ENCODE data around the gene AFG3L2. TPM values are rescaled to one million over a fixed set of nuclear protein-coding genes. Genes with fewer than 3 reads are reported as not detected.

The AFG3L2 gene
- total and polyA plus RNA-seq, 2 of the 13 experiments (the other 11 are each of a cell fraction or from before 2014, with no cell fraction given): 28.6 to 86.9 TPM

DNA sequence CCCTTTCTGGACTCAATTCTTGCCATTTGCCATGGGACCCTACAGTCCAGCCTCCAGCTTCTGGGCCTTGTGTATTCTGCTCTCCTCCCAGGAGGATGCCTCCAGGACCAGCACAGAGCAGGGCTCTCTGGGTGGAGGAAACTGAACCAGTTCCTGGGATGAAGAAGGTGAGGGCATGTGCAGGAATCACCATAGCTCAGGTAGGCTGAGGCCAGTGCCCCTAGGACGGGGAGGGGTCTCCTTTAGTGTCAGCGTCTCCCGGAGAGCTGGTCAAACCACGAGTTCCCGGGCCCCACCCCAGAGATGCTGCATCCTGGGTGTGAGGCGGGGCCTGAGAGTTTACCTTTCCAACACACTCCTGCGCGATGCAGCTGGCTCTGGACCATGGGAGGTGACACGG lies 24.9 kb upstream of the AFG3L2 start:
- ATAC-seq: peak; percentile 27; the same call in 2 of the 3 replicates
- in situ Hi-C loops (cut with HindIII; ENCODE audit: extremely low pct_ligation_motif_present, low pct_unique_long_range_greater_than_20kb): no loop called here
- H3K9ac ChIP-seq (ENCODE audit: insufficient read depth, low read depth, low read length): no peak overlapping the region
- BruUV-seq (replicated peaks): no TSS peak
- H3K4me1 ChIP-seq (ENCODE audit: insufficient read depth, low read length): peaks cover 73% of the 10 kb centered on the region
- WGBS (ENCODE audit: low lambda C conversion rate): 2% methylated on average over 6 of the region's 9 CpGs
- peaks cover 0 to 29% of the 10 kb centered on the region in 2 experiments; a peak in 2 of 5 replicates for H3K27me3 ChIP-seq (ENCODE audit: control insufficient read depth in 1 of 2, insufficient read depth in 2 of 2, low read length in 2 of 2)
- H2AFZ ChIP-seq (ENCODE audit: low read length): no peak overlapping the region
- intact Hi-C loops (cut with micrococcal nuclease; ENCODE audit: unreplicated experiment): no loop called here
- H3K9me3 ChIP-seq (ENCODE audit: low read length): no peaks in the 10 kb centered on the region
- no peak for TF ChIP-seq ZFP90 (CRISPR knock-in tag; IDR thresholded peaks at IDR 0.05; ENCODE audit: borderline replicate concordance)
- TF ChIP-seq, protein P1, sequence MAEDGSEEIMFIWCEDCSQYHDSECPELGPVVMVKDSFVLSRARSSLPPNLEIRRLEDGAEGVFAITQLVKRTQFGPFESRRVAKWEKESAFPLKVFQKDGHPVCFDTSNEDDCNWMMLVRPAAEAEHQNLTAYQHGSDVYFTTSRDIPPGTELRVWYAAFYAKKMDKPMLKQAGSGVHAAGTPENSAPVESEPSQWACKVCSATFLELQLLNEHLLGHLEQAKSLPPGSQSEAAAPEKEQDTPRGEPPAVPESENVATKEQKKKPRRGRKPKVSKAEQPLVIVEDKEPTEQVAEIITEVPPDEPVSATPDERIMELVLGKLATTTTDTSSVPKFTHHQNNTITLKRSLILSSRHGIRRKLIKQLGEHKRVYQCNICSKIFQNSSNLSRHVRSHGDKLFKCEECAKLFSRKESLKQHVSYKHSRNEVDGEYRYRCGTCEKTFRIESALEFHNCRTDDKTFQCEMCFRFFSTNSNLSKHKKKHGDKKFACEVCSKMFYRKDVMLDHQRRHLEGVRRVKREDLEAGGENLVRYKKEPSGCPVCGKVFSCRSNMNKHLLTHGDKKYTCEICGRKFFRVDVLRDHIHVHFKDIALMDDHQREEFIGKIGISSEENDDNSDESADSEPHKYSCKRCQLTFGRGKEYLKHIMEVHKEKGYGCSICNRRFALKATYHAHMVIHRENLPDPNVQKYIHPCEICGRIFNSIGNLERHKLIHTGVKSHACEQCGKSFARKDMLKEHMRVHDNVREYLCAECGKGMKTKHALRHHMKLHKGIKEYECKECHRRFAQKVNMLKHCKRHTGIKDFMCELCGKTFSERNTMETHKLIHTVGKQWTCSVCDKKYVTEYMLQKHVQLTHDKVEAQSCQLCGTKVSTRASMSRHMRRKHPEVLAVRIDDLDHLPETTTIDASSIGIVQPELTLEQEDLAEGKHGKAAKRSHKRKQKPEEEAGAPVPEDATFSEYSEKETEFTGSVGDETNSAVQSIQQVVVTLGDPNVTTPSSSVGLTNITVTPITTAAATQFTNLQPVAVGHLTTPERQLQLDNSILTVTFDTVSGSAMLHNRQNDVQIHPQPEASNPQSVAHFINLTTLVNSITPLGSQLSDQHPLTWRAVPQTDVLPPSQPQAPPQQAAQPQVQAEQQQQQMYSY (CRISPR knock-in tag; IDR thresholded peaks at IDR 0.05): no peak
- TF ChIP-seq ZNF562 (CRISPR knock-in tag; IDR thresholded peaks at IDR 0.05; ENCODE audit: borderline replicate concordance): no peak
- no peak for TF ChIP-seq GATAD1 (CRISPR knock-in tag; IDR thresholded peaks at IDR 0.05)
- no peak for TF ChIP-seq NCOR1 (IDR thresholded peaks at IDR 0.05; ENCODE audit: borderline replicate concordance, low read length)
- TF ChIP-seq, protein P2, sequence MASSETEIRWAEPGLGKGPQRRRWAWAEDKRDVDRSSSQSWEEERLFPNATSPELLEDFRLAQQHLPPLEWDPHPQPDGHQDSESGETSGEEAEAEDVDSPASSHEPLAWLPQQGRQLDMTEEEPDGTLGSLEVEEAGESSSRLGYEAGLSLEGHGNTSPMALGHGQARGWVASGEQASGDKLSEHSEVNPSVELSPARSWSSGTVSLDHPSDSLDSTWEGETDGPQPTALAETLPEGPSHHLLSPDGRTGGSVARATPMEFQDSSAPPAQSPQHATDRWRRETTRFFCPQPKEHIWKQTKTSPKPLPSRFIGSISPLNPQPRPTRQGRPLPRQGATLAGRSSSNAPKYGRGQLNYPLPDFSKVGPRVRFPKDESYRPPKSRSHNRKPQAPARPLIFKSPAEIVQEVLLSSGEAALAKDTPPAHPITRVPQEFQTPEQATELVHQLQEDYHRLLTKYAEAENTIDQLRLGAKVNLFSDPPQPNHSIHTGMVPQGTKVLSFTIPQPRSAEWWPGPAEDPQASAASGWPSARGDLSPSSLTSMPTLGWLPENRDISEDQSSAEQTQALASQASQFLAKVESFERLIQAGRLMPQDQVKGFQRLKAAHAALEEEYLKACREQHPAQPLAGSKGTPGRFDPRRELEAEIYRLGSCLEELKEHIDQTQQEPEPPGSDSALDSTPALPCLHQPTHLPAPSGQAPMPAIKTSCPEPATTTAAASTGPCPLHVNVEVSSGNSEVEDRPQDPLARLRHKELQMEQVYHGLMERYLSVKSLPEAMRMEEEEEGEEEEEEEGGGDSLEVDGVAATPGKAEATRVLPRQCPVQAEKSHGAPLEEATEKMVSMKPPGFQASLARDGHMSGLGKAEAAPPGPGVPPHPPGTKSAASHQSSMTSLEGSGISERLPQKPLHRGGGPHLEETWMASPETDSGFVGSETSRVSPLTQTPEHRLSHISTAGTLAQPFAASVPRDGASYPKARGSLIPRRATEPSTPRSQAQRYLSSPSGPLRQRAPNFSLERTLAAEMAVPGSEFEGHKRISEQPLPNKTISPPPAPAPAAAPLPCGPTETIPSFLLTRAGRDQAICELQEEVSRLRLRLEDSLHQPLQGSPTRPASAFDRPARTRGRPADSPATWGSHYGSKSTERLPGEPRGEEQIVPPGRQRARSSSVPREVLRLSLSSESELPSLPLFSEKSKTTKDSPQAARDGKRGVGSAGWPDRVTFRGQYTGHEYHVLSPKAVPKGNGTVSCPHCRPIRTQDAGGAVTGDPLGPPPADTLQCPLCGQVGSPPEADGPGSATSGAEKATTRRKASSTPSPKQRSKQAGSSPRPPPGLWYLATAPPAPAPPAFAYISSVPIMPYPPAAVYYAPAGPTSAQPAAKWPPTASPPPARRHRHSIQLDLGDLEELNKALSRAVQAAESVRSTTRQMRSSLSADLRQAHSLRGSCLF (CRISPR knock-in tag; IDR thresholded peaks at IDR 0.05; ENCODE audit: borderline replicate concordance): no peak
- no peak for TF ChIP-seq RFXAP (CRISPR knock-in tag; IDR thresholded peaks at IDR 0.05; ENCODE audit: borderline replicate concordance)
- TF ChIP-seq HNRNPK (IDR thresholded peaks at IDR 0.05; ENCODE audit: low read depth, low read length, poor library complexity, severe bottlenecking): no peak
- no peak for TF ChIP-seq HNRNPLL (IDR thresholded peaks at IDR 0.05; ENCODE audit: low read depth, low read length, poor library complexity, severe bottlenecking)
- no peak for TF ChIP-seq ZNF224 (CRISPR knock-in tag; IDR thresholded peaks at IDR 0.05)
- no peak for TF ChIP-seq ZFP41 (CRISPR knock-in tag; IDR thresholded peaks at IDR 0.05; ENCODE audit: borderline replicate concordance)
- no peak for TF ChIP-seq RFX5 (IDR thresholded peaks at IDR 0.05; ENCODE audit: low read depth, low read length)
- TF ChIP-seq FOXM1 (CRISPR knock-in tag; IDR thresholded peaks at IDR 0.05): no peak
- no peak for TF ChIP-seq RARG (CRISPR knock-in tag; IDR thresholded peaks at IDR 0.05; ENCODE audit: low read depth)
- no peak for TF ChIP-seq IKZF1 (IDR thresholded peaks at IDR 0.05)
- TF ChIP-seq GPN1 (CRISPR knock-in tag; IDR thresholded peaks at IDR 0.05; ENCODE audit: borderline replicate concordance): no peak
- TF ChIP-seq, protein P3, sequence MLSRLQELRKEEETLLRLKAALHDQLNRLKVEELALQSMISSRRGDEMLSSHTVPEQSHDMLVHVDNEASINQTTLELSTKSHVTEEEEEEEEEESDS (CRISPR knock-in tag; IDR thresholded peaks at IDR 0.05; ENCODE audit: borderline replicate concordance): no peak
- no peak overlapping the region for H3K27ac ChIP-seq (ENCODE audit: extremely low read length, insufficient read depth, low read length)
- H3K4me2 ChIP-seq (ENCODE audit: low read depth, low read length): no peak overlapping the region
- FAIRE-seq: no peak
- no peaks in the 10 kb centered on the region for H4K20me1 ChIP-seq (ENCODE audit: insufficient read depth, low read length)
- H3K4me3 ChIP-seq (replicated peaks in 1 of 3; ENCODE audit: insufficient read depth in 1 of 3, low read depth in 2 of 3, low read length in 3 of 3): no peak overlapping the region
- ChIA-PET POLR2A (no interaction called here), CTCF (ENCODE audit: low intra/inter-chr PET ratio, low total read pairs) (no interaction called here)
- DNase-seq (ENCODE audit: low spot score): no peak
- no peaks in the 10 kb centered on the region for H3K79me2 ChIP-seq (ENCODE audit: insufficient read depth, low read length)
- H3K36me3 ChIP-seq (replicated peaks in 1 of 2; ENCODE audit: control insufficient read depth in 1 of 2, insufficient read depth in 2 of 2, low read length in 2 of 2): no peaks in the 10 kb centered on the region

All from HepG2 (cell line).